ENCODE data around the gene ARAP2.

DNA sequence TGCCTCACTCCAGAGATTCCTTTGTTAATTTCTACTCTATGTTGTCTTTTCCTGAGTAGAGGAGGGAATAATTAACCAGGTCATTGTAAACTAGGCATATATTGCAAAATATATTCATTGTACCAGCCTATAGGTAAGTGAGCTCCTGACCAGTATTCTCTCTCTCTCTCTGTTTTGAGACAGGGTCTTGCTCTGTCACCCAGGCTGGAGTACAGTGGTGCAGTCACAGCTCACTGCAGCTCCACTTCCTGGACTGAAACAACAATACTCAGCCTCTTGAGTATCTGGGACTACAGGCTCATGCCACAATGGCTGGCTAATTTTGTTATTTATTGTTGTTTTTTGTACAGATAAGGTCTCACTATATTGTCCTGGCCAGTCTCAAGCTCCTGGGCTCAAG, 198.3 kb downstream of the ARAP2 start:
- TF ChIP-seq, protein P1, sequence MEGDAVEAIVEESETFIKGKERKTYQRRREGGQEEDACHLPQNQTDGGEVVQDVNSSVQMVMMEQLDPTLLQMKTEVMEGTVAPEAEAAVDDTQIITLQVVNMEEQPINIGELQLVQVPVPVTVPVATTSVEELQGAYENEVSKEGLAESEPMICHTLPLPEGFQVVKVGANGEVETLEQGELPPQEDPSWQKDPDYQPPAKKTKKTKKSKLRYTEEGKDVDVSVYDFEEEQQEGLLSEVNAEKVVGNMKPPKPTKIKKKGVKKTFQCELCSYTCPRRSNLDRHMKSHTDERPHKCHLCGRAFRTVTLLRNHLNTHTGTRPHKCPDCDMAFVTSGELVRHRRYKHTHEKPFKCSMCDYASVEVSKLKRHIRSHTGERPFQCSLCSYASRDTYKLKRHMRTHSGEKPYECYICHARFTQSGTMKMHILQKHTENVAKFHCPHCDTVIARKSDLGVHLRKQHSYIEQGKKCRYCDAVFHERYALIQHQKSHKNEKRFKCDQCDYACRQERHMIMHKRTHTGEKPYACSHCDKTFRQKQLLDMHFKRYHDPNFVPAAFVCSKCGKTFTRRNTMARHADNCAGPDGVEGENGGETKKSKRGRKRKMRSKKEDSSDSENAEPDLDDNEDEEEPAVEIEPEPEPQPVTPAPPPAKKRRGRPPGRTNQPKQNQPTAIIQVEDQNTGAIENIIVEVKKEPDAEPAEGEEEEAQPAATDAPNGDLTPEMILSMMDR (IDR thresholded peaks at IDR 0.05; ENCODE audit: low read depth, low read length), result no peak
- TF ChIP-seq EZH2phosphoT487 (IDR thresholded peaks at IDR 0.05; ENCODE audit: low read depth), result no peak
